NCI-H526 (cell line): ENCODE data around the gene TPRX1.
A peak's percentile ranks its signal among the peaks of the same experiment; 100 is the strongest.
"Not testable (repeated sequence)": the region's sequence is repeated elsewhere in the genome, so short reads cannot be mapped to it uniquely, and the experiment has no call there.

Source experiments
- DNase-seq, 2 experiments: peaks; one replicate each; lab custom pipeline; 2025; lab: John Stamatoyannopoulos, UW

TPRX1 gene

DNA sequence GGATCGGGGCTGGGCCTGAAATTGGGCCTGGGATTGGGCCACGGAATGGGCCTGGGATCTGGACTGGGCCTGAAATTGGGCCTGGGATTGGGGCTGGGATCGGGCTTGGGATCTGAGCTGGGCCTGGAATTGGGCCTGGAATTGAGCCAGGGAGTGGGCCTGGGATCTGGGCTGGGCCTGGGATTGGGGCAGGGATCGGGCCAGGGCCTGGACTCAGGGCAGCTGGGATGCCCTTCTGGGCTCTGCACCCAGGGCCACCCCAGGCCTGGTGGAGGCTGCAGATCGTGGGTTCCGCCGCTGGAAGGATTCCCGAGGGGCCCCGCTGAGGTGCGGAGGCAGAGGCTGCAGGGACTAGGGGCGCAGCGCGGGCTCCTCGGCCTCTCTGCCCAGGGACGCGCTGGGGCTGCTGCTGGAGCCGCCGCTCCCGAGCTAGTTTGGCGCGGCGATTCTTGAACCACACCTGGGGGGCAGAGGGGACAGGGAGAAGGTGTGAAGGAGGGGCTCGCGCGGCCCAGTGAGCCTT, 1.8 kb downstream of the TPRX1 start:
- DNase-seq, result no peak

DNA sequence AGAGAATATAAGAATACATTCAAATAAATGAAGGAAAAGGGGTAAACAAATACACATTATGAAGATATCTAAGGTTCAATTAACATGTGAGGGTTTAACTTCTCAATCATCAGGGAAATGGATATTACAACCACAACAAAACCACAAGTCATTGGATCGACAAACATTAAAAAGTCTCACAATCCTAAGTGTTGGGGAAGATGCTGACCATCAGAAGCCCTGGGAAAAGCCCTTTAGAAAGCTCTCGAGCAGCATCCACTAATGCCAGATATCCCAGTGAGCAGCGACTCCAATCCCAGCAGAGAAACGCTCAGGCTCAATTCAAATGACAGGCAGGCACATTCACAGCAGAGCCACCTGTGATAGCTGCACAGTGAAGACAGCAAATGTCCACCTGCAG, 3.1 kb downstream of the TPRX1 start:
- no peak for DNase-seq

GRCh38 chr19:47798904-47799266, 5.5 kb downstream of the TPRX1 start:
- DNase-seq, result no peak

GRCh38 chr19:47797996-47798903, 6.1 kb downstream of the TPRX1 start:
- DNase-seq, result no peak

DNA sequence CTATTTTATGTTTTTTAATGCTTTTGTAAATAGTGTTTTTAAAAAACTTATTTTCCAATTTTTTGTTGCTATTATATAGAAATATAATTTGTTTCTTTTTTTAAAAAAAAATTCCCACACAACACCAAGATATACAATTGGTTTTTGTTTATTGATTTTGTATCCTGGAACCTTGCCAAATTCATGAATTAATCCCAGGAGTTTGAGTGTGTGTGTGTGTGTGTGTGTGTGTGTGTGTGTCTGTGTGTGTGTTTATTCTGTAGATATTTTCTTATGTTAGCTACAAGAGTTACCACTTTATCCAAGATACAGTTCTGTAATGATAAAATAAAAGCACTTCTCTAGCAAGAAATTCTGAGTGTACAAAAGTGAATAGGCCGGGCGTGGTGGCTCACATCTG, 7.6 kb downstream of the TPRX1 start:
- DNase-seq, result no peak

- DNase-seq, result peak in 1 of 2 experiments; percentile 12
Observed at GRCh38 chr19:47794526-47794925, 9.8 kb downstream of the TPRX1 start.

- DNase-seq, result no peak
Observed at GRCh38 chr19:47792616-47793015, 11.7 kb downstream of the TPRX1 start.

DNA sequence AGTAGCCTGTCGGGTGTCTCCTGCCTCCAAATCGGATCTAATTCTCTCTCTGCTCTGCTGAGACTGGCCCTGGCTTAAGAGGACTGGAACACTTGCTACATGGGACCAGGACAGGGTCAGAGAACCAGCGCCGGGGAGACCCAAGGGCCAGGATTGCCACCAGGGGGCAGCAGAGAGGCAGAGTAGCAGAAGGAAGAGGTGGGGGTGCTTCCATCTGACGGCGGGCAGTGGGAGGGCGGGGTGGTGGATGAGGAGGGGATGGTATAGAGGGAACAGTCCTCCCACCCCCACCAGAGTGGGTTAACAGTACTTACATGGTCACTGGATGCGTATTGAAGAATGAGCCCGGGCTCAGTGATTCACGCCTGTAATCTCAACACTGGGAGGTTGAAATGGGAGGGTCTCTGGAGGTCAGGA, 13.9 kb downstream of the TPRX1 start:
- peak; percentile 45 to 83 for DNase-seq

DNA sequence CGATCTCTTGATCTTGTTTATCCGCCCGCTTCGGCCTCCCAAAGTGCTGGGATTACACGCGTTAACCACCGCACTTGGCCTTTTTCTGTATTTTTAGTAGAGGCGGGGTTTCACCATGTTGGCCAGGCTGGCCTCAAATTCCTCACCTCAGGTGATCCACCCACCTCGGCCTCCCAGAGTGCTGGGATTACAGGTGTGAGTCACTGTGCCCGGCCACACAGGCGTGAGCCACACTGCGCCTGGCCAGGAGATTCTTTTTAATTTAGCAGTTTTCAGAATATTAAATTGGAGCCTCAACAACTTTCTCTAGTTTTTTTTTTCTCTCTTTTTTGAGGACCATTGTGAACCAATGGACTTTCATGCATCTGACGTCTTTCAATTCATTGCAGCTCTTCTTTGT, 14.5 kb downstream of the TPRX1 start:
- DNase-seq, result not testable (repeated sequence)

DNA sequence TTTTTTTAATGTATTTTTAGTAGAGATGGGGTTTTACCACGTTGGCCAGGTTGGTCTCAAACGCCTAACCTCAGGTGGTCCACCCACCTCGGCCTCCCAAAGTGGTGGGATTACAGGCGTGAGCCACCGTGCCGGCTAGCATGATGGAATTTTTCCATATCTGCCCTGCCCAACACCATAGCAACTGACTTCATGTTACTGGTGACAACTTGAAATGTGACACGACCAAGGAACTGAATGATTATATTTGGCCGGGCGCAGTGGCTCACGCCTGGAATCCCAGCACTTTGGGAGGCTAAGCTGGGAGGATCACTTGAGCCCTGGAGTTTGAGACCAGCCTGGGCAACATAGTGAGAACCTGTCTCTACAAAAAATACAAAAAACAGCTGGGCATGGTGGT, 17.0 kb downstream of the TPRX1 start:
- not testable (repeated sequence) for DNase-seq

DNA sequence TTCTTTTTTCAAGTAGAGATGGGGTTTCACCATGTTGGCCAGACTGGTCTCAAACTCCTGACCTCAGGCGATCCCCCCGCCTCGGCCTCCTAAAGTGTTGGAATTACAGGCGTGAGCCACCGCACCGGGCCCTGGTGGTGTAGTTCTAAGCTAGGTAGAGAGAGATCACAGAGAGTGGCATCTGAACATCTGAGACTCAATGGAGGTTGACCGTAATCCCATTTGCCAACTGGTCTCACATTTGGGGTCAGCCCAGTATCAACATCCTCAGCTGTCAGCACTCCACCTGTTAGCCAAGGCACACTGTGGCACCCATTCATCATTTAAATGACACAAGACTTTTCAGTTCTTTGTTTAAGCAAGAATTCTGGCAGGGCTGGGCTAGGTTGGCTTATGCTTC, 17.8 kb downstream of the TPRX1 start:
- no peak for DNase-seq

- no peak for DNase-seq
Observed at GRCh38 chr19:47781590-47782262, 22.6 kb downstream of the TPRX1 start.

DNA sequence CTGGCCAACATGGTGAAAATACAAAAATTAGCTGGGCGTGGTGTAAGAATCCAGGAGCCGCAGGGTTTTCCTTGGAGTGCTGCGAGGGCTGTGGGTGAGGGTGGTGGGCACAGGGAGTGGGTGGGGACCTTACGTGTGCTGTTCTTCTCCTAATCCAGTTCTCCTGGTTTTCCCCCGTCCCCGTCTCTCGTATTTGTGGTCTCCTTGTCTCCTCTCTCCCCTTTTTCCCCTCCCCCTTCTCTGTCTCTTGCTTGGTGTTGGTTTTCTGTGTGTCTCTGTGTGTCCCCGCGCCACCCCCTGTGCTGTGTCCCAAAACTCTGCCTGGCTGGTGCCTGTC, 24.2 kb downstream of the TPRX1 start:
- no peak for DNase-seq

DNA sequence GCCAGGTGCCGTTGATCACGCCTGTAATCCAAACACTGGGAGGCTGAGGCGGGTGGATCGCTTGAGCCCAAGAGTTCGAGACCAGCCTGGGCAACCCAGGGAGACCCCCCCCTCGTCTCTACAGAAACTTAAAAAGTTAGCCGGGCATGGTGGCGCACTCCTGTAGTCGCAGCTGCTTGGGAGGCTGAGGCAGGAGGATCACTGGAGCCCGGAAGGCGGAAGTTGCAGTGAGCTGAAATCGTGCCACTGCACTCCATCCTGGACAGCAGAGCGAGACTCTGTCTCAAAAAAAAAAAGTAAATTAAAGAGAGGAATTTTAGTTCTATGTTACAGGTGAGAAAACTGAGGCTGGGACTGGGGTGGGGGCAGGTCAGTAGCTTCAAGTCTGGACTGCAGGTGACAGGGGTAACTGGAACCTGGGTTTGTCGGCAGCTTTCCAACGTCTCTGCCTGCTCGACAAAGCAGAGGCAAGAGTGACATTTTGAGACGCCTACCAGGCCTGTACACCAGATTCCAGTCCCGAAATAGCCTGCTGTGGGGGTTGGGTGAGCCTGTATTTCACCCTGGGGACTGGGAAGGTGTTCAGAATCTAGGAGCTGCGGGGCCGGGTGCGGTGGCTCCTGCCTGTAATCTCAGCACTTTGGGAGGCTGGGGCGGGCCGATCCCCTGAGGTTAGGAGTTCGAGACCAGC, 24.7 kb downstream of the TPRX1 start:
- DNase-seq, result no peak

GRCh38 chr19:47778954-47779351, 25.4 kb downstream of the TPRX1 start:
- no peak for DNase-seq

DNA sequence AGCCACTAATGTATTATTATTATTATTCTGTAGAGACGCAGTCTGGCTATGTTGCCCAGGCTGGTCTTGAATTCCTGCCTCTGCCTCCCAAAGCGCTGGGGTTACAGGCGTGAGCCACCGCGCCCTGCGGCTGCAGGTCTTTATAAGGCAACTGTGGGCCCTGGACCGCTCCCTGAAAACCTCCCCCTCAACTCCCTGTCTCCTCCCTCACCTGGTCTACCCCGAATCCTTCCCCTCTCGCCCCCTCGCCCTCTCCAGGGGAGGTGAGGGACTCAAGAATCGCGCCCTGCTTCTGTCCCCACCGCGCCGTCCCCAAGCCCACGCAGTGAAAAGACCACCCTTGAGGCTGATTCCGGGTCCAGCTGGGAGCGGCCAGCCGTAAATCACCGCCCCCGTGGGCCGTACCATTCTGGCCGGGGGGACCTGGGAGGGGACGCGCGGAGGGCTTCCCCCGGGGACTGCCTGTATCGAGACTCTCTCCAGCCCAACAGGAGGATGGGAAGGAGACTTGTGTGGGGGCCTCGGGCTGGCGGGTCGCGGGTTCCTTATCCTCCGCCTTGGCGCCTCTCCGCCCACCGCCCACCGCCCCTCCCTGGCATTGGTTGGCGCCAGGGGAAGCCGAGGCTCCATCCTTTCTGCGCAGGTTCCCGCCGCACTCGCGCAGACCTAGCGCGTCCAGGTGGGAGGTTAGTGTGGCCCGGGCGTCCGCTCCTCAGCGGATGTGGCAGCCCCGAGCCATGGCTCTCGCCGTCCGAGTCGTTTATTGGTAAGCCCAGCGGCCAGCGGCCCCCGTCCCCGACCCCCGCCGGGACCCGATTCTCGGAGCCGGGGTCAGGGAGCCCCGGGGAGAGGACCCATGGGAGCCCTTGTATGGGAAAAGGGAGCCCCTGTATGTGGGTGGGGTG, 26.1 kb downstream of the TPRX1 start, which contains the start of gene SELENOW:
SELENOW (plus strand) TSS at position 655 of the 905 bp plus-strand sequence; CDS start at position 738, 83 bp downstream.
- DNase-seq, result peak; percentile 58 to 84

- DNase-seq, result not testable (repeated sequence)
Observed at GRCh38 chr19:47777245-47778048, 26.9 kb downstream of the TPRX1 start.

- peak; percentile 26 to 57 for DNase-seq
Observed at GRCh38 chr19:47776568-47776967, 27.8 kb downstream of the TPRX1 start.

DNA sequence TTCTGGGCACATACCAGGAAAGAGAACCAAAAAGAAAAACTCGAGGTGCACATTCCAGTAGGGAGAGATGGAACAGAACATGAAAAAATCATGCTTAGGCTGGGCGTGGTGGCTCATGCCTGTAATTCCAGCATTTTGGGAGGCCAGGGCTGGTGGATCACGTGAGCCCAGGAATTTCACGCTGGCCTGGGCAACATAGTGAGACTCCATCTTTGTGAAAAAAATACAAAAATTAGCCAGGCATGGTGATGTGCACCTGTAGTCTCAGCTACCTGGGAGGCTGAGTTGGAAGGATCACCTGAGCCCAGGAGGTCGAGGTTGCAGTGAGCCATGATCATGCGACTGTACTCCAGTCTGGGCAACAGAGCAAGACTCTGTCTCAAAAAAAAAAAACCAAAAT, 33.1 kb downstream of the TPRX1 start:
- not testable (repeated sequence) for DNase-seq

DNA sequence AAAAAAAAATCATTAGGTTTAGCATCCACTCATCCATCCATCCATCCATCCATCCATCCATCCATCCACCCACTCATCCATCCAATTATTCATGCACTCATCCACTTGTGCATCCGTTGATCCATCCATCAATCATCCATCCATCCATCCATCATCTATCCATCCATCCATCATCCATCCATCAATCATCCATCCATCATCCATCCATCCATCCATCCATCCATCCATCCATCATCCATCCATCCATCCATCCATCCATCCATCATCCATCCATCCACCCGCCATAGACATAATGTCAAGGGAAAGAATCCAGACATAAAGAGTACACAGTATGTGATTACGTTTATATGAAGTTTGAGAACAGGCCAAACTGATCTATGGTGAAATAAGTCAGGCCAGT, 34.8 kb downstream of the TPRX1 start:
- no peak for DNase-seq

DNA sequence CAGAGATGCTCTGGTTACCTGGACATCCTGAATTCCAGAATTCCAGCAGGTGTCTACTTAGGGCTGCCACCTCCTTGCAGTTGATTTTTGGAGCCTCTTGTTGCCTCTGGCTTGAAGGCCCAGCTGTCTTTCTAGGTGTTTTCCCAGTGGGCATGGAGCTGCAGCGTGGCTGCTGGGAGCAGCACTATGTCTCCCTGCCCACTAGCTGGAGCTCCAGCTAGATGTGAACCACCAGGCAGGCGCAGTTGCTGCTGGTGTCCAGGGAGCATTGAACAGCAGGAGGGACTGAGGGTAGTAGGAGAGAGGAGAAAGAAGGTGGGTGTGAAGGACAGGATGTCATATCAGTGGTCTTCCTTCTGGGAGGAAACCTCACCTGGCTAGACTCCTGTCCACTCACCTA, 35.7 kb downstream of the TPRX1 start:
- no peak for DNase-seq
